ENCODE results near the gene ATP2A1.

Gene ATP2A1

GRCh38 chr16:28834349-28834748 lies 43.9 kb upstream of the ATP2A1 start:
- no peaks in the 10 kb centered on the region for H3K9me3 ChIP-seq (replicated peaks; ENCODE audit: insufficient read depth, low read length)
- no peak for TF ChIP-seq EZH2 (optimal IDR thresholded peaks at IDR 0.05; ENCODE audit: low read depth, low read length)
- no peak for TF ChIP-seq CTCF (IDR thresholded peaks at IDR 0.05; ENCODE audit: low read length)
- TF ChIP-seq EZH2phosphoT487 (IDR thresholded peaks at IDR 0.05; ENCODE audit: low read length) = no peak
- peaks cover 8% of the 10 kb centered on the region; the same call in 1 of the 2 replicates for H4K20me1 ChIP-seq (ENCODE audit: insufficient read depth, low read length)
- no peak overlapping the region for H3K4me2 ChIP-seq (ENCODE audit: low read depth, low read length)
- peaks cover 18% of the 10 kb centered on the region for H3F3A ChIP-seq (ENCODE audit: insufficient read depth, low read length)
- no peak overlapping the region for H3K4me3 ChIP-seq (ENCODE audit: low read length)
- no peaks in the 10 kb centered on the region for H3K4me1 ChIP-seq (ENCODE audit: low read length)
- H3K9ac ChIP-seq (ENCODE audit: low read length) = no peak overlapping the region
- peaks cover 49% of the 10 kb centered on the region for H3K79me2 ChIP-seq (ENCODE audit: low read length)
- H3K27ac ChIP-seq (ENCODE audit: low read length) = no peak overlapping the region
- H3K27me3 ChIP-seq (replicated peaks; ENCODE audit: insufficient read depth, low read length) = no peaks in the 10 kb centered on the region
- DNase-seq = no peak
- no peaks in the 10 kb centered on the region for H3K9me2 ChIP-seq (replicated peaks; ENCODE audit: insufficient read depth, low read length)
- peaks cover 44% of the 10 kb centered on the region for H3K36me3 ChIP-seq (replicated peaks; ENCODE audit: insufficient read depth, low read length)
- no peak overlapping the region for H2AFZ ChIP-seq (ENCODE audit: low read length)

GRCh38 chr16:28834873-28835863 lies 43.1 kb upstream of the ATP2A1 start:
- no peaks in the 10 kb centered on the region for H3K9me3 ChIP-seq (replicated peaks; ENCODE audit: insufficient read depth, low read length)
- H4K20me1 ChIP-seq (ENCODE audit: insufficient read depth, low read length) = peaks cover 8% of the 10 kb centered on the region; the same call in 1 of the 2 replicates
- DNase-seq = no peak
- no peaks in the 10 kb centered on the region for H3K27me3 ChIP-seq (replicated peaks; ENCODE audit: insufficient read depth, low read length)
- H3K4me1 ChIP-seq (ENCODE audit: low read length) = no peaks in the 10 kb centered on the region
- no peak overlapping the region for H3K9ac ChIP-seq (ENCODE audit: low read length)
- H3K79me2 ChIP-seq (ENCODE audit: low read length) = peaks cover 41% of the 10 kb centered on the region
- no peak overlapping the region for H3K4me2 ChIP-seq (ENCODE audit: low read depth, low read length)
- no peak overlapping the region for H2AFZ ChIP-seq (ENCODE audit: low read length)
- H3K4me3 ChIP-seq (ENCODE audit: low read length) = no peak overlapping the region
- TF ChIP-seq EZH2phosphoT487 (IDR thresholded peaks at IDR 0.05; ENCODE audit: low read length) (no peak), CTCF (IDR thresholded peaks at IDR 0.05; ENCODE audit: low read length) (no peak), EZH2 (optimal IDR thresholded peaks at IDR 0.05; ENCODE audit: low read depth, low read length) (no peak)
- H3K27ac ChIP-seq (ENCODE audit: low read length) = no peak overlapping the region
- peaks cover 18% of the 10 kb centered on the region for H3F3A ChIP-seq (ENCODE audit: insufficient read depth, low read length)
- peaks cover 36% of the 10 kb centered on the region for H3K36me3 ChIP-seq (replicated peaks; ENCODE audit: insufficient read depth, low read length)
- no peaks in the 10 kb centered on the region for H3K9me2 ChIP-seq (replicated peaks; ENCODE audit: insufficient read depth, low read length)

GRCh38 chr16:28835864-28836760 lies 42.2 kb upstream of the ATP2A1 start:
- Histone ChIP-seq H3K4me1 (ENCODE audit: low read length) (no peaks in the 10 kb centered on the region), H3K27me3 (replicated peaks; ENCODE audit: insufficient read depth, low read length) (no peaks in the 10 kb centered on the region), H3F3A (ENCODE audit: insufficient read depth, low read length) (peaks cover 18% of the 10 kb centered on the region), H3K4me3 (ENCODE audit: low read length) (no peak overlapping the region), H3K79me2 (ENCODE audit: low read length) (peaks cover 31% of the 10 kb centered on the region), H3K4me2 (ENCODE audit: low read depth, low read length) (no peak overlapping the region), H4K20me1 (ENCODE audit: insufficient read depth, low read length) (peaks cover 8% of the 10 kb centered on the region; the same call in 1 of the 2 replicates), H3K9me3 (replicated peaks; ENCODE audit: insufficient read depth, low read length) (no peaks in the 10 kb centered on the region), H3K9me2 (replicated peaks; ENCODE audit: insufficient read depth, low read length) (no peaks in the 10 kb centered on the region), H3K9ac (ENCODE audit: low read length) (no peak overlapping the region), H3K36me3 (replicated peaks; ENCODE audit: insufficient read depth, low read length) (peaks cover 27% of the 10 kb centered on the region), H3K27ac (ENCODE audit: low read length) (no peak overlapping the region), H2AFZ (ENCODE audit: low read length) (no peak overlapping the region)
- no peak for TF ChIP-seq EZH2phosphoT487 (IDR thresholded peaks at IDR 0.05; ENCODE audit: low read length)
- TF ChIP-seq CTCF (IDR thresholded peaks at IDR 0.05; ENCODE audit: low read length) = no peak
- no peak for TF ChIP-seq EZH2 (optimal IDR thresholded peaks at IDR 0.05; ENCODE audit: low read depth, low read length)
- DNase-seq = no peak

All from MM.1S (cell line).